Thymus (tissue), 11 donors: ENCODE results near the gene ROBO2. TPM values are rescaled to one million over a fixed set of nuclear protein-coding genes. Genes with fewer than 3 reads are reported as not detected.

Experiments
- DNase-seq, 9 donors: peaks; one replicate each; pipeline ENCODE4 v3.0.0-alpha.2; 2013; ENCODE audit warnings: low spot score in 9 of 9, low read depth in 6 of 9, missing footprints in 1 of 9
- H3K27ac ChIP-seq, 2 donors: one replicate each; pipeline ENCODE4 v1.5.1; 2013; ENCODE audit warnings: control low read depth in 1 of 2, low read depth in 1 of 2, low read length in 1 of 2, mild to moderate bottlenecking in 1 of 2, moderate library complexity in 1 of 2
- H3K27me3 ChIP-seq, 2 donors: one replicate each; pipeline ENCODE4 v1.5.1; 2013; ENCODE audit warnings: low read length in 1 of 2; ENCODE audit not compliant: control insufficient read depth in 2 of 2, insufficient read depth in 1 of 2
- H3K36me3 ChIP-seq, 2 donors: one replicate each; pipeline ENCODE4 v1.5.1; 2013; ENCODE audit warnings: low read length in 1 of 2, mild to moderate bottlenecking in 1 of 2, moderate library complexity in 1 of 2; ENCODE audit not compliant: control insufficient read depth in 2 of 2, insufficient read depth in 2 of 2
- H3K4me1 ChIP-seq, 2 donors: one replicate each; pipeline ENCODE4 v1.5.1; 2013; ENCODE audit warnings: low read length in 2 of 2; ENCODE audit not compliant: control insufficient read depth in 2 of 2, insufficient read depth in 2 of 2
- H3K4me3 ChIP-seq, 2 donors: one replicate each; pipeline ENCODE4 v1.5.1; 2013; ENCODE audit warnings: low read length in 2 of 2, control low read depth in 1 of 2, mild to moderate bottlenecking in 1 of 2
- H3K9me3 ChIP-seq, 2 donors: one replicate each; pipeline ENCODE4 v1.5.1; 2013; ENCODE audit warnings: low read length in 1 of 2, mild to moderate bottlenecking in 1 of 2; ENCODE audit not compliant: control insufficient read depth in 2 of 2, insufficient read depth in 1 of 2
- WGBS: extraction: QIAGEN DNeasy Blood & Tissue Kit; methylation state at CpG from one replicate; pipeline ENCODE4 v1.1.7; 2013; 5-methylcytosine and 5-hydroxymethylcytosine counted together
- polyA plus RNA-seq: library from polyadenylated mRNA; stranded (reverse); fragments of 200-250 nt; gene quantifications from one replicate; pipeline ENCODE4 v1.2.3, GENCODE V29; 2013
- total RNA-seq: library from RNA; stranded (reverse); fragments of 120-200 nt; gene quantifications from one replicate; pipeline ENCODE4 v1.2.4, GENCODE V29; 2013
- donor health status: healthy.

Gene ROBO2
- total and polyA plus RNA-seq, 2 donors: 2.6 to 9.3 TPM

GRCh38 chr3:77303955-77304699 is 264.2 kb downstream of the ROBO2 start:
- no peak for DNase-seq
- Histone ChIP-seq H3K4me1 (no peaks in the 10 kb centered on the region), H3K27ac (no peak overlapping the region), H3K4me3 (no peak overlapping the region), H3K36me3 (no peaks in the 10 kb centered on the region), H3K27me3 (no peaks in the 10 kb centered on the region), H3K9me3 (no peaks in the 10 kb centered on the region)
- 89% methylated on average over 12 of the region's 12 CpGs for WGBS

- 33% methylated on average over 3 of the region's 3 CpGs for WGBS
- DNase-seq: no peak
- Histone ChIP-seq H3K4me3 (no peak overlapping the region), H3K4me1 (no peaks in the 10 kb centered on the region), H3K9me3 (no peaks in the 10 kb centered on the region), H3K27ac (no peak overlapping the region), H3K27me3 (no peaks in the 10 kb centered on the region), H3K36me3 (no peaks in the 10 kb centered on the region)
Measured at GRCh38 chr3:77304700-77305021, 264.8 kb downstream of the ROBO2 start.

DNA sequence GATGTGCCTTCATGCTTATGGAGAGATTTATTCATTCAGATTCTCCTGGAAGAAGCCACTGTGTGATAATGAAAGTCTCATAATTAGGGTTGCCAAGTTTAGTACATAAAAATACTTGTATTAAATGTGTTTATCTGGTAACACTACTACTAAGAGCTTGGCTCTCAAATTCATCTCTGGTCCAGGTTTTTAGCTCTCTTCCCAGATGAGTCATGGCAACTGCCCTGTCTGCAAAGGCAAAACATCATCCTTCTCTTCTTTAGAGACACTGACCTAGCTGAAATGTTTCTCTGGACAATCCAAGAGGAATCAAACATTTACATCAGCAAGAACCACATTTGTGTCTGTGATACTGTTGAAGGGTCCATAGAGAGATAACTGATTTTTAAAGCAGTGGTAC is 269.6 kb downstream of the ROBO2 start:
- Histone ChIP-seq H3K4me3 (no peak overlapping the region), H3K27me3 (no peaks in the 10 kb centered on the region), H3K4me1 (no peaks in the 10 kb centered on the region), H3K9me3 (no peaks in the 10 kb centered on the region), H3K36me3 (no peaks in the 10 kb centered on the region), H3K27ac (no peak overlapping the region)
- no peak for DNase-seq

DNA sequence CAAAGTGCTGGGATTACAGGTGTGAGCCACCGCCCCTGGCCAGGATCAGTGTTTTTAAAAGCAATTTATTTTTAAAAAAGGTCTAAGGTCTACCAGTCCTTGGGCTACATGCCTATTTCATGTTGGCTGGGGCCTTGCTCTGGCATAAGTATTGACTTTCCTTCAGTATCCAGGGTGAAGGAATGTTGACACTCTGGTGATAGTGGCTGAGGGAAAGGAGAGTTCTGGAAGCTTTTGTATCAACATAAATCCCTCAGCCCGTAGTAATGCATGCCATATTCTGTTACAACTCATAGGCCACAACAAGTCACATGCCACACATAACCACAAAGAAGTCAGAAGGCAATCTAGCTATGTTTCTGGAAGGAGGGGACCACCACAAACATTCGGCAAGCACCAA is 273.9 kb downstream of the ROBO2 start:
- Histone ChIP-seq H3K4me1 (no peaks in the 10 kb centered on the region), H3K27me3 (no peaks in the 10 kb centered on the region), H3K36me3 (no peaks in the 10 kb centered on the region), H3K27ac (no peak overlapping the region), H3K9me3 (no peaks in the 10 kb centered on the region), H3K4me3 (no peak overlapping the region)
- WGBS: 92% methylated on average over 3 of the region's 3 CpGs
- no peak for DNase-seq

DNA sequence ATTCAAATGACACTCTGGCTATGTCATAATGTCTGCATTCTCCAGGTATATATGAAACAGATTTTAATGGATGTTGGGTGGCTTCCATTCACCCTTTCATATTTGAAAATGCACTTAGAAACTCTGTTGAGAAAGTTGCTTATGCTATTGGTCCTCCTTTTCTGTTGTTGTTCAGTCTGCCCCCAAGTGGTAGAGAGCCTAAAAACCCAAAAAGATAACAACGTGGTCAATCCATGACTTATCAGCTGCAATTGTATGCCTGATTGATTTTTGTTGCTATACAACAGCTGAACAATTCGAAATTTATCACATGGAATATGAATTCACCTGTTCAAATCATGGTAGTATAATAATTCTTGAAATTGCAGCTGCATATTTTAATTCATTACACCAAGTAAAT is 279.8 kb downstream of the ROBO2 start:
- no peak overlapping the region for H3K27ac ChIP-seq
- 20% methylated on average over 2 of the region's 2 CpGs for WGBS

DNA sequence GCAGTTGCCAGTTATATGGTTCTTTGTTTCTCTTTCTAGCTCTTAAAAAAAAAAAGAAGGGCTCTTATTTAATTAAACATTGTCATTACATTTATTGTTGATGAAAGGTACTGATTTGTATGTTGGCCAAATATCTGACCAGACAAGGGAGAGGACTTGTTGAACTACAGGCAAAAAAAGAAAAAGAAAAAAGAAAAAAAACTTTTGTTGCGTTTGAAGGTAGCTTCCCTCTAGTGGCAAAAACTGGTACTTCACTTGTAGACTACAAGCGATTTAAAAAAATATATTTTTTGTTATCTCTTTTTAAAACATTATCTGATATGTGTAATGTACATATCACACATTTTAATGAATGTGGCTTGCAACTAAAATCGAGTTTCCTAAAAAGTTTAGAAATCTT is 280.6 kb downstream of the ROBO2 start:
- Histone ChIP-seq H3K4me3 (no peak overlapping the region), H3K27me3 (no peaks in the 10 kb centered on the region), H3K27ac (no peak overlapping the region), H3K36me3 (no peaks in the 10 kb centered on the region), H3K4me1 (no peaks in the 10 kb centered on the region), H3K9me3 (no peaks in the 10 kb centered on the region)
- DNase-seq: peak in 2 of 9 donors; percentile 21 to 22
- WGBS: 8% methylated on average over 3 of the region's 3 CpGs

More for the DNA sequence above, 279.8 kb downstream of the ROBO2 start:
- Histone ChIP-seq H3K36me3 (no peaks in the 10 kb centered on the region), H3K4me1 (no peaks in the 10 kb centered on the region), H3K4me3 (no peak overlapping the region), H3K9me3 (no peaks in the 10 kb centered on the region), H3K27me3 (no peaks in the 10 kb centered on the region)
- DNase-seq: no peak

- no peak overlapping the region for H3K27ac ChIP-seq
- H3K27me3 ChIP-seq: no peaks in the 10 kb centered on the region
- H3K36me3 ChIP-seq: no peaks in the 10 kb centered on the region
- DNase-seq: no peak
- WGBS: 91% methylated on average over 6 of the region's 6 CpGs
- no peaks in the 10 kb centered on the region for H3K9me3 ChIP-seq
- H3K4me3 ChIP-seq: no peak overlapping the region
- H3K4me1 ChIP-seq: no peaks in the 10 kb centered on the region
Measured at GRCh38 chr3:77321646-77322045, 281.7 kb downstream of the ROBO2 start.

GRCh38 chr3:77323626-77324025 is 283.7 kb downstream of the ROBO2 start:
- Histone ChIP-seq H3K27me3 (no peaks in the 10 kb centered on the region), H3K36me3 (no peaks in the 10 kb centered on the region), H3K27ac (no peak overlapping the region), H3K4me3 (no peak overlapping the region), H3K9me3 (no peaks in the 10 kb centered on the region), H3K4me1 (no peaks in the 10 kb centered on the region)
- no peak for DNase-seq

- H3K9me3 ChIP-seq: no peaks in the 10 kb centered on the region
- H3K4me3 ChIP-seq: no peak overlapping the region
- WGBS: 96% methylated on average over 3 of the region's 3 CpGs
- no peak for DNase-seq
- H3K27ac ChIP-seq: no peak overlapping the region
- H3K27me3 ChIP-seq: no peaks in the 10 kb centered on the region
- H3K4me1 ChIP-seq: no peaks in the 10 kb centered on the region
- H3K36me3 ChIP-seq: no peaks in the 10 kb centered on the region
Measured at GRCh38 chr3:77324105-77324504, 284.2 kb downstream of the ROBO2 start.

GRCh38 chr3:77325280-77325679 is 285.4 kb downstream of the ROBO2 start:
- no peak for DNase-seq
- 95% methylated on average over 2 of the region's 2 CpGs for WGBS
- Histone ChIP-seq H3K27ac (no peak overlapping the region), H3K4me1 (no peaks in the 10 kb centered on the region), H3K36me3 (no peaks in the 10 kb centered on the region), H3K4me3 (no peak overlapping the region), H3K27me3 (no peaks in the 10 kb centered on the region), H3K9me3 (no peaks in the 10 kb centered on the region)
